Measurements from ENCODE around the gene ZNF226. TPM values are rescaled to one million over a fixed set of nuclear protein-coding genes. Genes with fewer than 3 reads are reported as not detected.

The ZNF226 gene
- total RNA-seq, 1 donor from 2014 or later, result 34.3 TPM

DNA sequence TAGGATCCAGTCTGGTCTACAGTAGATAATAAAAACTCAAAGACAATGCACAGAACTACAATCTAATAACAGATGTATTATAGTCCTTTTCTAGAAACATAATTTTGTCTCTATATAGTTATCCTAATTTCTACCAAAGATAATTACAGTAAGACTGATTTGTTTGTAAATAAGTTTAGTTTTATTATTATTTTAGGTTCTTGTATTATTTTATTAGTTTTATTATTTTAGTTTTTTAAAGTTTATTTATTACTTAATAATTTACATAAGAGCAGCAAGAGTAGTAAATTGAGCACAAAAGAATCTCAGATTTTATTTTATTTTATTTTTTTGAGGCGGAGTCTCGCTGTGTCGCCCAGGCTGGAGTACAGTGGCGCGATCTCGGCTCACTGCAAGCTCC, 25.1 kb downstream of the ZNF226 start:
- Mint-ChIP-seq H3K27ac (no peak overlapping the region), H3K27me3 (ENCODE audit: insufficient read depth, low read depth) (peaks cover 2% of the 10 kb centered on the region), H3K9me3 (peaks cover 2% of the 10 kb centered on the region), H3K4me1 (no peaks in the 10 kb centered on the region), H3K4me3 (no peak overlapping the region), H3K36me3 (peaks cover 5% of the 10 kb centered on the region)
- H4K20me1 ChIP-seq (ENCODE audit: low read depth), result no peaks in the 10 kb centered on the region
- H3K79me2 ChIP-seq (ENCODE audit: low read depth), result no peaks in the 10 kb centered on the region
- no peak overlapping the region for H3K4me3 ChIP-seq
- H3K4me2 ChIP-seq, result no peak overlapping the region
- H3K9me3 ChIP-seq (ENCODE audit: low read depth), result peaks cover 7% of the 10 kb centered on the region
- H3K4me1 ChIP-seq, result no peaks in the 10 kb centered on the region
- H3F3A ChIP-seq (ENCODE audit: low read depth), result no peaks in the 10 kb centered on the region
- no peak overlapping the region for H3K27ac ChIP-seq
- no peak overlapping the region for H3K9ac ChIP-seq
- H2AFZ ChIP-seq (replicated peaks), result no peak overlapping the region
- H3K36me3 ChIP-seq, result no peaks in the 10 kb centered on the region
- no peak for DNase-seq (ENCODE audit: low spot score)
- TF ChIP-seq CTCF (IDR thresholded peaks at IDR 0.05), result no peak
- no peak for TF ChIP-seq EZH2phosphoT487 (IDR thresholded peaks at IDR 0.05)
- TF ChIP-seq EZH2 (IDR thresholded peaks at IDR 0.05), result no peak
- no peaks in the 10 kb centered on the region for H3K27me3 ChIP-seq

DNA sequence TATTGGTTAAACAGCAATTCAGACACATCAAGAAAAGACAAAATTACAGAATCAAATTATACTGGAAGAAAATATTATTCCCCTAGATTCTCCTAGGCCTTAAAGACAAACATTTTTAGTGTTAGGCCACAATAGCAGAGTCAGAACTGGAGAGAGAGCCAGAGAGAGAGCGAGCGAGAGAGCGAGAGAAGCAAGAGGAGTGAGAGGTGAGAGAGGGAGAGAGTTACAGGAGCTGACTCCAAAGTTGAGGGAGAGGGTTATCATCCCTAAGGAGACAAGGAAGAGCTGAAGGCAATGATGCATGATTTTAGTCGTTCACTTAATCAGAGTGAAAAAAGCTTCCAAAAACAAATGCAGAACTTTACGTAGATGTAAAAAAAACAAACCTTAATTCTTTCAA, 27.2 kb downstream of the ZNF226 start:
- H3F3A ChIP-seq (ENCODE audit: low read depth), result no peaks in the 10 kb centered on the region
- H3K9me3 Mint-ChIP-seq, result peaks cover 3% of the 10 kb centered on the region
- H3K4me3 Mint-ChIP-seq, result no peak overlapping the region
- H3K27me3 Mint-ChIP-seq (ENCODE audit: insufficient read depth, low read depth), result peaks cover 2% of the 10 kb centered on the region
- no peak overlapping the region for H3K4me3 ChIP-seq
- H2AFZ ChIP-seq (replicated peaks), result no peak overlapping the region
- H3K27me3 ChIP-seq, result no peaks in the 10 kb centered on the region
- H3K9me3 ChIP-seq (ENCODE audit: low read depth), result no peaks in the 10 kb centered on the region
- H3K9ac ChIP-seq, result no peak overlapping the region
- no peak for TF ChIP-seq EZH2 (IDR thresholded peaks at IDR 0.05)
- TF ChIP-seq EZH2phosphoT487 (IDR thresholded peaks at IDR 0.05), result no peak
- TF ChIP-seq CTCF (IDR thresholded peaks at IDR 0.05), result no peak
- no peaks in the 10 kb centered on the region for H4K20me1 ChIP-seq (ENCODE audit: low read depth)
- no peaks in the 10 kb centered on the region for H3K79me2 ChIP-seq (ENCODE audit: low read depth)
- H3K27ac Mint-ChIP-seq, result no peak overlapping the region
- H3K36me3 ChIP-seq, result no peaks in the 10 kb centered on the region
- H3K36me3 Mint-ChIP-seq, result peaks cover 5% of the 10 kb centered on the region
- no peak overlapping the region for H3K4me2 ChIP-seq
- H3K4me1 Mint-ChIP-seq, result no peaks in the 10 kb centered on the region
- no peak overlapping the region for H3K27ac ChIP-seq
- DNase-seq (ENCODE audit: low spot score), result no peak
- no peaks in the 10 kb centered on the region for H3K4me1 ChIP-seq

DNA sequence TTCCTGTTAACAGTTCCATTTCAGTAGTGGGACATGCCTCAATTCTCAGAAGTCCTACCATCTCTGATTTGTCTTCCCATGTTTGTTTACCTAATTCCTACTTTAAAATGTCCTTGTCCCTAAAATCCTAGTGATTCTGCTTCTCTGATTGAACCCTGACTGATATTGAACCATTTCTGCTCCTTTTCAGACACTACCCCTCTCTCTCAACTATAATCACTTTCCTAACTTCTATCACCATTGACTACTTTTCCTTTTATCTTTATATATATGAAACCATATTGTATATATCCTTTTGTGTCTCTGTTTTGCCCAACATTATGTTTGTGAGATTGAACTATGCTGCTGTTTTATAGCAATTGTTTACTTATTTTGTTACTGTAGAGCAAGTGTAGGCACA, 31.9 kb downstream of the ZNF226 start:
- H3K4me1 Mint-ChIP-seq, result no peaks in the 10 kb centered on the region
- H3K36me3 ChIP-seq, result no peaks in the 10 kb centered on the region
- H2AFZ ChIP-seq (replicated peaks), result no peak overlapping the region
- no peak for DNase-seq (ENCODE audit: low spot score)
- H4K20me1 ChIP-seq (ENCODE audit: low read depth), result no peaks in the 10 kb centered on the region
- H3K27ac ChIP-seq, result no peak overlapping the region
- peaks cover 3% of the 10 kb centered on the region for H3K9me3 Mint-ChIP-seq
- H3K9ac ChIP-seq, result no peak overlapping the region
- H3K27me3 ChIP-seq, result peaks cover 10% of the 10 kb centered on the region
- no peaks in the 10 kb centered on the region for H3K4me1 ChIP-seq
- H3K36me3 Mint-ChIP-seq, result peaks cover 1% of the 10 kb centered on the region
- H3K27ac Mint-ChIP-seq, result no peak overlapping the region
- H3K4me2 ChIP-seq, result no peak overlapping the region
- TF ChIP-seq EZH2 (IDR thresholded peaks at IDR 0.05) (no peak), EZH2phosphoT487 (IDR thresholded peaks at IDR 0.05) (no peak), CTCF (IDR thresholded peaks at IDR 0.05) (no peak)
- no peaks in the 10 kb centered on the region for H3F3A ChIP-seq (ENCODE audit: low read depth)
- no peak overlapping the region for H3K4me3 Mint-ChIP-seq
- H3K27me3 Mint-ChIP-seq (ENCODE audit: insufficient read depth, low read depth), result peaks cover 2% of the 10 kb centered on the region
- no peaks in the 10 kb centered on the region for H3K79me2 ChIP-seq (ENCODE audit: low read depth)
- H3K9me3 ChIP-seq (ENCODE audit: low read depth), result peaks cover 5% of the 10 kb centered on the region
- H3K4me3 ChIP-seq, result no peak overlapping the region

Data from neural progenitor cell (in vitro differentiated cells).